ENCODE results near the gene AMN. TPM values are rescaled to one million over a fixed set of nuclear protein-coding genes. Genes with fewer than 3 reads are reported as not detected.
A peak's percentile ranks its signal among the peaks of the same experiment; 100 is the strongest.

Gene AMN
- total and polyA plus RNA-seq, 2 donors (not counting 1 experiment from before 2014, with no cell fraction given) = 11.5 to 15.0 TPM

DNA sequence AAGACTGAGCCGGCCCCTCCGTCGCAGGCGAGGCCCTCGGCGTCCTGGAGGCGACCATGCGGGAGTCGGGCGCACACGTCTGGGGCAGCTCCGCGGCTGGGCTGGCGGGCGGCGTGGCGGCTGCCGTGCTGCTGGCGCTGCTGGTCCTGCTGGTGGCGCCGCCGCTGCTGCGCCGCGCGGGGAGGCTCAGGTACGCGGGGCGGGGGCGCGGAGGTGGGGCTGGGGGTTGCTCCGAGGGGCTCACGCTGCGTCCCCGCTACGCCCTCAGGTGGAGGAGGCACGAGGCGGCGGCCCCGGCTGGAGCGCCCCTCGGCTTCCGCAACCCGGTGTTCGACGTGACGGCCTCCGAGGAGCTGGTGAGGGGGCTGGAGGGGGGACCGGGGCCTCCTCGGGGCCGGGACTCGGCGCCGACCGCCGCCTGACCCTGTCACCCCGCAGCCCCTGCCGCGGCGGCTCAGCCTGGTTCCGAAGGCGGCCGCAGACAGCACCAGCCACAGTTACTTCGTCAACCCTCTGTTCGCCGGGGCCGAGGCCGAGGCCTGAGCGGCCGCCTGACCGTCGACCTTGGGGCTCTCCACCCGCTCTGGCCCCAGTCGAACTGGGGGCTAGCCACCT is 7.8 kb downstream of the AMN start:
- Histone ChIP-seq H3K79me2 (ENCODE audit: control insufficient read depth, insufficient read depth, low read length) (no peaks in the 10 kb centered on the region), H3K36me3 (replicated peaks in 1 of 2; ENCODE audit: control extremely low read depth in 1 of 2, control insufficient read depth in 1 of 2, extremely low read depth in 1 of 2, insufficient read depth in 2 of 2, low read length in 1 of 2) (no peaks in the 10 kb centered on the region), H3K4me3 (ENCODE audit: control extremely low read depth in 1 of 5, extremely low read depth in 1 of 5, insufficient read depth in 1 of 5, low read depth in 2 of 5, low read length in 4 of 5) (peak overlapping the region in 1 of 5 experiments; percentile 77), H3K27me3 (replicated peaks in 1 of 4; ENCODE audit: control extremely low read depth in 1 of 4, control insufficient read depth in 3 of 4, insufficient read depth in 4 of 4, low read length in 3 of 4) (peaks cover 0 to 39% (median 6%) of the 10 kb centered on the region in 4 experiments), H3K27ac (ENCODE audit: low read length in 2 of 2) (no peak overlapping the region), H2AFZ (ENCODE audit: insufficient read depth, low read depth, low read length, poor library complexity, severe bottlenecking) (peak overlapping the region; percentile 88), H4K20me1 (ENCODE audit: control insufficient read depth, insufficient read depth, low read length, poor library complexity, severe bottlenecking) (peaks cover 19% of the 10 kb centered on the region), H3K4me2 (replicated peaks; ENCODE audit: low read depth, low read length, poor library complexity, severe bottlenecking) (peak overlapping the region; percentile 100), H3K9ac (ENCODE audit: low read length) (peak overlapping the region; percentile 83), H3K4me1 (ENCODE audit: control insufficient read depth in 2 of 2, insufficient read depth in 2 of 2, low read length in 2 of 2) (peaks cover 30 to 35% of the 10 kb centered on the region in 2 donors), H3K9me3 (ENCODE audit: control extremely low read depth in 1 of 3, control insufficient read depth in 2 of 3, insufficient read depth in 1 of 3, low read length in 2 of 3) (peaks cover 0 to 18% (median 0%) of the 10 kb centered on the region in 3 donors)
- DNase-seq (no peak), ATAC-seq (ENCODE audit: low read depth) (no peak)
- no peak for TF ChIP-seq EZH2 (IDR thresholded peaks at IDR 0.05; ENCODE audit: borderline replicate concordance, insufficient read depth, low read depth, low read length, poor library complexity, severe bottlenecking)
- TF ChIP-seq, protein P1, sequence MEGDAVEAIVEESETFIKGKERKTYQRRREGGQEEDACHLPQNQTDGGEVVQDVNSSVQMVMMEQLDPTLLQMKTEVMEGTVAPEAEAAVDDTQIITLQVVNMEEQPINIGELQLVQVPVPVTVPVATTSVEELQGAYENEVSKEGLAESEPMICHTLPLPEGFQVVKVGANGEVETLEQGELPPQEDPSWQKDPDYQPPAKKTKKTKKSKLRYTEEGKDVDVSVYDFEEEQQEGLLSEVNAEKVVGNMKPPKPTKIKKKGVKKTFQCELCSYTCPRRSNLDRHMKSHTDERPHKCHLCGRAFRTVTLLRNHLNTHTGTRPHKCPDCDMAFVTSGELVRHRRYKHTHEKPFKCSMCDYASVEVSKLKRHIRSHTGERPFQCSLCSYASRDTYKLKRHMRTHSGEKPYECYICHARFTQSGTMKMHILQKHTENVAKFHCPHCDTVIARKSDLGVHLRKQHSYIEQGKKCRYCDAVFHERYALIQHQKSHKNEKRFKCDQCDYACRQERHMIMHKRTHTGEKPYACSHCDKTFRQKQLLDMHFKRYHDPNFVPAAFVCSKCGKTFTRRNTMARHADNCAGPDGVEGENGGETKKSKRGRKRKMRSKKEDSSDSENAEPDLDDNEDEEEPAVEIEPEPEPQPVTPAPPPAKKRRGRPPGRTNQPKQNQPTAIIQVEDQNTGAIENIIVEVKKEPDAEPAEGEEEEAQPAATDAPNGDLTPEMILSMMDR (IDR thresholded peaks at IDR 0.05) = no peak
- ChIA-PET POLR2A (no interaction called here), CTCF (interaction anchor here (1.7 kb wide), 1 partner anchor 236 kb away, joined by 11 read pairs; no protein-coding TSS in a partner anchor)
- Mint-ChIP-seq H3K4me3 (peak overlapping the region; percentile 50), H3K27ac (no peak overlapping the region), H3K27me3 (peaks cover 9% of the 10 kb centered on the region), H3K9me3 (ENCODE audit: insufficient read depth) (no peaks in the 10 kb centered on the region), H3K4me1 (peaks cover 30% of the 10 kb centered on the region)
- 23% methylated on average over 74 of the region's 74 CpGs for WGBS (ENCODE audit: insufficient coverage)
- intact Hi-C loops (cut with micrococcal nuclease) = no loop called here
